Renal cortex interstitium (tissue), 11 donors: ENCODE results near the gene IL20RB. TPM values are rescaled to one million over a fixed set of nuclear protein-coding genes. Genes with fewer than 3 reads are reported as not detected.
"Not testable (repeated sequence)": the region's sequence is repeated elsewhere in the genome, so short reads cannot be mapped to it uniquely, and the experiment has no call there.

ENCODE experiments used
- DNase-seq, 11 donors: peaks; one replicate each; pipeline ENCODE4 v3.0.0-alpha.2; 2013; ENCODE audit warnings: low read depth in 9 of 11, low spot score in 4 of 11; ENCODE audit errors: extremely low read depth in 1 of 11
- polyA plus RNA-seq, 3 donors: library from polyadenylated mRNA; unstranded; fragments of 120-200 nt; gene quantifications; one replicate each; pipeline ENCODE4 v1.2.1, GENCODE V29; 2013; ENCODE audit not compliant: insufficient read length in 3 of 3

The IL20RB gene
- polyA plus RNA-seq, 3 donors: 0.30 to 0.56 (median 0.48) TPM

GRCh38 chr3:136939489-136939888 lies 18.3 kb upstream of the IL20RB start:
- no peak for DNase-seq

- no peak for DNase-seq
Observed at GRCh38 chr3:136942803-136943202, 15.0 kb upstream of the IL20RB start.

- DNase-seq: no peak
Observed at GRCh38 chr3:136943436-136943835, 14.3 kb upstream of the IL20RB start.

- no peak for DNase-seq
Observed at GRCh38 chr3:136946978-136947377, 10.8 kb upstream of the IL20RB start.

- DNase-seq: no peak
Observed at GRCh38 chr3:136947477-136947876, 10.3 kb upstream of the IL20RB start.

- no peak for DNase-seq
Observed at GRCh38 chr3:136949146-136949545, 8.6 kb upstream of the IL20RB start.

GRCh38 chr3:136949708-136950107 lies 8.1 kb upstream of the IL20RB start:
- DNase-seq: no peak

- DNase-seq: no peak
Observed at GRCh38 chr3:136950623-136951022, 7.2 kb upstream of the IL20RB start.

- no peak for DNase-seq
Observed at GRCh38 chr3:136952292-136952691, 5.5 kb upstream of the IL20RB start.

- no peak for DNase-seq
Observed at GRCh38 chr3:136954251-136954650, 3.5 kb upstream of the IL20RB start.

- no peak for DNase-seq
Observed at GRCh38 chr3:136954980-136955780, 2.6 kb upstream of the IL20RB start.

- no peak for DNase-seq
Observed at GRCh38 chr3:136955813-136956212, 2.0 kb upstream of the IL20RB start.

GRCh38 chr3:136956971-136957370 lies 812 bp upstream of the IL20RB start:
- no peak for DNase-seq

- no peak for DNase-seq
Observed at GRCh38 chr3:136958939-136959338, 1.2 kb downstream of the IL20RB start.

GRCh38 chr3:136959599-136959998 lies 1.8 kb downstream of the IL20RB start:
- DNase-seq: no peak

GRCh38 chr3:136960838-136961836 lies 3.4 kb downstream of the IL20RB start:
- no peak for DNase-seq

GRCh38 chr3:136962927-136963326 lies 5.1 kb downstream of the IL20RB start:
- DNase-seq: no peak

- DNase-seq: not testable (repeated sequence)
Observed at GRCh38 chr3:136969539-136969938, 11.8 kb downstream of the IL20RB start.

- no peak for DNase-seq
Observed at GRCh38 chr3:136973352-136973751, 15.6 kb downstream of the IL20RB start.

- DNase-seq: no peak
Observed at GRCh38 chr3:136974670-136975069, 16.9 kb downstream of the IL20RB start.
